Right ventricle myocardium inferior (tissue), 1 donor: Measurements from ENCODE around the gene ENTPD1. TPM values are rescaled to one million over a fixed set of nuclear protein-coding genes. Genes with fewer than 3 reads are reported as not detected.

ENCODE experiments used
- ATAC-seq: fragments of 200-7000 bp; cut with Tn5 transposase; one replicate; pipeline ENCODE4 v1.9.1; 2020; ENCODE audit warnings: mild to moderate bottlenecking, moderate library complexity
- DNase-seq: peaks from one replicate; pipeline ENCODE4 v3.0.0; 2021; ENCODE audit errors: missing footprints
- intact Hi-C: fragments of 100-400 bp; cut with DNase I; formaldehyde crosslinking; loops from one replicate; pipeline ENCODE4 v1.11.0; 2022
- total RNA-seq: library from RNA; stranded (reverse); fragmentation: NEBNext Ultra II Directional; extraction: Animal tissue kit (Norgen Biotek cat#: 25700); gene quantifications from one replicate; pipeline ENCODE4 v1.2.1, GENCODE V29; 2021
- donor health status: DM: no; HTN: yes; CAD: no; lungs with severe emphysema.

The ENTPD1 gene
- total RNA-seq, 1 donor from 2014 or later = 6.3 TPM

DNA sequence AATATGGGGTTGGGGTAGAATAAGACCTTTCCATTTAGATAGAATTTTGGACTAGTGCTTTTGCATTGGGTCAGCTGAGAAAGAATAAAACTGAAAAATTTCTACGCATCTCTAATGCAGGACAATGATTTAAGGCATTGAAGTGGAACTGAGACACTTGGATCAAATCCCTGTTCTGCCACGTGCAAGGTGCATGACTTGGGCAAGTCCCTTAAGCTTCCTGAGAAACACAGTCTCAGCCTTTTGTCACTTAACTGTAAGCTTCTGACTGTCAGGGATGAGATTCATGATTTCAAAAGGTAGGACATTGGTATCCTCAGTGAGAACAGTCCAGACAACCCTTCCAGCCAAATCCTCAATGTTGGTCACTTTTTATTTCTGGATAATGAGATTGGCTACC is 59.2 kb downstream of the ENTPD1 start:
- ATAC-seq (no peak), DNase-seq (no peak)
- intact Hi-C loops = no loop called here

DNA sequence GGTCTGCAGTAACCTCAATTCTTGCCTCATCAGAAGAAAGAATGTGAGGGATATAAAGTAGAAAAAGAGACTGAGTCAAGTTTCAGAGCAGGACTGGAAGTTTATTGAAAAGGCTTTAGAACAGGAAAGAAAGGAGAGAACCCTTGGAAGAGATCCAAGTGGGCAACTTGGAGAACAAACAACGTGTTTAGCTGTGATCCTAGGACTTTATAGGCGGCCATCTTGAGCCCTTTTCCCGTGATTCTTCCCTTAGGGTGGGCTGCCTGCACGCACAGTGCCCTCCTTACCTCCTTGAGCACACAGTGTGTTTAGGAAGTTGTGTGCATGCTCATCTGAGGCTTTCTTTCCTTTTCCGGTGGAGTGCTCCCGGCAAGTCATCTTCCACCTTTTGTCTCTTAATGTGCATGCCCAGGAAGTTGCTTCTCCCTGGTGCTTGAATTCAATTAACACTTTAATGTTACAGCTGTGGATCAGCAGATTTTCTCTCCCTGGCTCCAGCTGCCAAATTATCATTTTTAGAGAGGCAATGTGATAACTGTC is 59.8 kb downstream of the ENTPD1 start:
- no peak for ATAC-seq
- intact Hi-C loops = no loop called here
- DNase-seq = no peak

DNA sequence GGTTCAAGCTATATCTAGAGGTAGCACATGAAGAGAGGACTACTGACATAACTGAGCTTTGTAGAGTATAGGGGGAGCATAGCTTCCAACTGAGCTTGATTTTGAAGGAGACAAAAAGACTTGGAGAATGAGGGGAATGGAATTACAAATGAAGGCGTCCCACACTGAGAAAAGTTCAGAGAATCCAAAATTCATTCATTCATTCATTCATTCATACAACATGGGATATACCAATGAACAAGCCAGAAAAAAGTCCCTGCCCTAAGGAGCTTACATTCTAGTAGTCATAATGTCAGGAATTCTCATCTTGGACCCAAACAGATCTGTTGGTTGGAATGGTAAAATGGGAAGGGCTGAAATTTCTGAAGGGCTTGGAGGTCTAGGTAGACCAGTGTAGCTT is 62.0 kb downstream of the ENTPD1 start:
- intact Hi-C loops = no loop called here
- no peak for DNase-seq

DNA sequence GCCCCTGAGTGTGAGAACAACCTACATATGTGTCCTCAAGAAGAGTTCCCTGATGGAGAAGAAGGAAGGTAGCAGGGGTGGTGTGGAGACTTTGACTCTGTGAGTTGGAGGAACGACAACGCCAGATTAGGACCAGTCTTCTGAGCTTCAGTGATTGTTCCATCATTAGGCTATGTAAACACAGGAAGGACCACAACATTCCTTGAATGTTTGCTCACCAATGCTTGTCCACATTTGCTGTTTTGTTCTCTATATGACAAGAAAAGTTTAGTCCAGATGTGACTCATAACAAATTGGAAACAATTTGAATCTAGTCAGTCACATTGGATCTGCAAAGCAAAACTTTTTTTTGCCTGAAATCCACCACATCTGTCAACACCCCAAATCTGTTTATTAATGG is 62.7 kb downstream of the ENTPD1 start:
- intact Hi-C loops = no loop called here
- no peak for ATAC-seq
- DNase-seq = no peak

More for the DNA sequence above, 62.0 kb downstream of the ENTPD1 start:
- ATAC-seq = no peak

DNA sequence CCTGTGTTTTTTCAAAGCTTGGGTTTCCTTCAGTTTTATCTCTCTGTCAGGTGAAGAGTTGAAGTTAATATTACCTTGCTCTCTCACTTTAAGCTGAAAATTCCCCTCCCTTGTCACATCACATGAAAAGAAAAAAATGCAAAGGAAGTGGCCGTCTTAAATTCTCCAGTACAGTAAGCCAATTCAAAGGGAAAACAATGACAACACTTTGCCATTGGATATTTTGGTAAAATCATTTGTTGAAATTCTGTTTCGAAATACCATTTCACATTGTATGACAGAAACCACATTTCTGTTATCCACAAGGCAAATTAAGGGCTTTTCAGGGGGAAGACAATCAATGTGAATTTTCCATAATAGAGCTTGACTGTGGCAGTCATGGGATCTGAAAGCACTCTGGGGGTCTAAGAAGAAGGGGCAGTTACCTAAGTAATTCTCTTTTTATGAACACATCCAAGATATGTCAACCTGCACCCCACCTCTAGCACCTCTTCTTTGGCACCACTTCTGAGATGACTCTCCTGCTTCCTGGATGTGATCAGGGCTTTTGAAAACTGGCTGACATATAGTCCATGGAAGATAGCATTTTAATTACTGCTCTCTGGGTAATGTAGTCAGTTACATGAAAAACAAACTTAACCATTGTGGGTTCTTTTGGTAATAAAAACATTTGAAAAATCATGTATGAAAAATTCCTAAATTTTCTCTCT is 63.8 kb downstream of the ENTPD1 start:
- DNase-seq (no peak), ATAC-seq (no peak)
- intact Hi-C loops = no loop called here

DNA sequence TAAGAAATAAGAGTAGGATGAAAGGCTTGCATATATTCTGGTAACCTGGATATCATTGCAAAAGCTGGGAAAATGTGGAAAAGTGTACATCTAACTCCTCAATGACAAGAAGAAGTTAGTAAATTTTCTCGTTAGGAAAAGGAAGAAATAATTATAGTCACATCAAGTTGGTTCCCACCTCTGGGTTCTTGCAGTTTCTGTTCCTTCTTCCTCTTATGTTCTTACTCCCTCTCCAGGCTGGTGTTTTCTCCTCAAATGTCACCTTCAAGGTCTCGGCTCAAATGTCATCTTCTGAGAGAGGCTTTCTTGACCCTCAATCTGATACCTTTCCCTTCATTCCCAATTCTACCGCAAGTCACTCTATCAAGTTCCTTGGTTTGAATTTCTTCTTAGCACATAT is 64.4 kb downstream of the ENTPD1 start:
- DNase-seq = no peak
- ATAC-seq = no peak
- intact Hi-C loops = no loop called here

DNA sequence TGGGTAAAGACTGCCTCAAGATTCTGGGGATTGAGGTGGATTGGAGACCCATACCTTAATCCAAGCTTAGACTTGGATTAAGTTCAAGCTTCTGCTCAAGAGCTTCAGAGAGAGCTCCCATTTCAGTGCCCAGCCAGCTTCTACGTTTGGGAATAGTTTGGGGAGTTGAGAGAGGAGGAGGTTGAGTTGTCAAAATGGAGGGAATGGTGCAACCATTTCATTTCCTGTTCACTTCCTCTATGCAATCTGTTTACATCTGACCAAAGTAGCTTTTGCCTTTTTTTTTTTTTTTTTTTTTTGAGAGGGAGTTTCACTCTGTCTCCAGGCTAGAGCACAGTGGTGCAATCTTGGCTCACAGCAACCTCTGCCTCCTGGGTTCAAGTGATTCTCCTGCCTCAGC is 65.8 kb downstream of the ENTPD1 start:
- DNase-seq (no peak), ATAC-seq (no peak)
- intact Hi-C loops = no loop called here

DNA sequence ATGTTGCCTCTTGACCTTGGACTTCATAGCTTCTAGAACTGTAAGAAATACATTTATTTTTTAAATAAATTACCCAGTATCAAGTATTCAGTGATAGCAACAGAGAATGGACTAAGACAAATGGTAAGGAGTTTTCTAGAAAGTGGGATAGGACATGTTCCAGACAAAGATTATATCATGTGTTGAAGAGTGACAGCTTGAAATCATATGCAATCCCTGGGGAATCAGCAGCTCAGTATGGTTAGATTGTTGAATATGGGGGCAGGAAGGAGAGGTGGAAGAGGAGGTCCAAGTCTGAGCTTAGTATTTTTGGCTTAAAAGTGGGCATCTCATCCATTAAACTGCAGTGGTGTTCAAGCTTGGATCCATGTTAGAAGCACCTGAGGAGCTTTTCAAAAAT is 74.1 kb downstream of the ENTPD1 start:
- DNase-seq (no peak), ATAC-seq (no peak)
- intact Hi-C loops = no loop called here

DNA sequence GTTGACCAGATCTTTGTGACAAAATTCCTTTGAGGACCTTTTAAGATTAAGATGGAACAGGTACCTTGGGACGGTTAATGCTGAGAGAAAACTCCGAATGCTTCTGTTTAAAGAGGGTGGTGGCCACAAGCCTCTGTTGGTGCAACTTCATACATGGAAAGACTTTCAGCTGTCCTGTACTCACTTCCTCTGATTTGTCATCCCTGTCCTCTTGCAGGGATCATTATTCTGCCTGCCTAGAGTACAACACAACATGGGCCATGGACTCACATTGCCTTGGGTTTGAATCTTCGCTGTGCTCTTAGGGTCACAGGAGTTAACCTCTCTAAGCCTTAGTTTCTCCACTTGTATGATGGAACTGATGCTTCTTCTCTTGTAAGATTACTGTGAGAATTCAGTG is 75.1 kb downstream of the ENTPD1 start:
- ATAC-seq (no peak), DNase-seq (no peak)
- intact Hi-C loops = no loop called here

DNA sequence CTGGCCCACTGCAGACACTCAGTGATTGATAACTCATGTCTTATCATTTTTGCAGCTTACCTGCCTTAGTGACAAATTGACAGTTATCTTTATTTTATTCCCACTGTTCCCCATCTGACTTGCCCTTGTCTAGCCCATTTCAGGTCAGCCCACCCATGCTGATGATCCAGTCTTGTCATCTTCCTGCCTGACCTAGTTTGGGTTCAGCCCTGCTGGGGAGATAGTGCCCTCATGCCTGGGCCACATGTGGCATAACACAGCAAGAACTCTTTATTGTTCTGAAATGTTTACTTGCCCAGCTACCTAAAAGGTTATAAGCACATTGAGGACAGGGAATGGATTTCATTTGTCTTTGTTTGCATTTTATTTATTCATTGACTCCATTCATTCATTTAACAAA is 75.6 kb downstream of the ENTPD1 start:
- intact Hi-C loops = no loop called here
- ATAC-seq = no peak

DNA sequence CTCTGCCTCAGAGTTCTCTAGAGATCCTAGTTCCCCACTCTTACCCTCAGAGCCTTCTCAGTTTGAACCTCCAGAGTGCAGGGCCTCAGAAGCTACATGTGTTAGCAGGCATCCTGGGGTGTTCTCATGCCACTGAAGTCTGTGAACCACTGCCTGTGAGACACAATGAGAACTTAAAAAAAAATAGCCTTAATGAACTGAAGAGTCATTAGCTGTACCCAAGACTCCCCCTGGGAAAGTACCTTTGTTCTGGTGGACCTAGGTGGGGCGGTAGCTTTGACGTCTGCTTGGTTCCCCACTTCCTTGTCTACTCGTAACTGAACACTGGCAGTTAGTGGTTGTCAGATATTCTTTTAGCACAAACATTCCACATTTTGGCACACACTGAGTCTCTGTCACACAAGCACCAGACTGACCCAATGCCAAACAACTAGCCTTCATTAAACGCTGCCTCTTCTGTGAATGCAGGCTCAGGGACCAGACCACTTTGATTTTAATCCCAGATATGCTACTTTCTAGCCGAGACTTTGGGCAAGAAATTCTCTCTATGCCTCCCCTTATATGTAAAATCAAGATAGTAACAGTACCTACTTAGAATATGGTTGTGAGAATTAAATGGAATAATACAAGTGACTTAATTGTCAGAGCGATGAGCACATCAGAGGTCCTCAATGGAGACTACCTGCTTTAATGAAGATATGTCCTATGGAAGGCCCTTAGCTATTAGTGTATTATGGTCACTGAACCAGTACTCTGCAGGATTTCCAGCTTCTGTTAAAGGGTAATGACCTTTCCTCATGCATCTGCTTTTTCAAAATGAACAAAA is 76.5 kb downstream of the ENTPD1 start:
- ATAC-seq = no peak
- intact Hi-C loops = no loop called here
- DNase-seq = no peak

More for the DNA sequence above, 75.6 kb downstream of the ENTPD1 start:
- no peak for DNase-seq

DNA sequence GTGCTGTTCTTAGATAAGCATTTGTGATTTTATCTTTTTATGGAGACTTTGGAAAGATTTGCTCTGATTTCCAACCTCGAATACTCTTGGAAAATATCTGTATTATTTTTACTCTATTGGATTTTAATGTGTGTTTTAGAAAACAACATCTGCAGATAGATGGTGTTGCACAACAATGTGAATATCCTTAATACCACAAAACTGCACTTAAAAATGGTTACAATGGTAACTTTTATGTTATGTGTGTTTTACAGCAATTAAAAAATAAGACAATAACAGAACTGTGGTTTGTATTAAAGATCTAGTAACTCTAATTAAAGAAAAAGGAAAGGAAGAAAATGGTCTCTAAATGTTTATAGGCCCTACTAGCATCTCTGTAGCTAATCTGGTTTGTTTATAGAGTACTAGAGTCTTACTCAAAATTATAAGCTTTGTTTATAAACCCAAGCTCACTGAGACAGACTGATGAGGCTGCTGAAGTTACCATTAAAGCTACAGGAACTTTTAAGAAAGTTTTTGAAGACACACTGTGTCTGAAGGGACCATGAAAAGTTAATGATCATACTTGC is 77.2 kb downstream of the ENTPD1 start:
- ATAC-seq = no peak
- no peak for DNase-seq
- intact Hi-C loops = no loop called here

DNA sequence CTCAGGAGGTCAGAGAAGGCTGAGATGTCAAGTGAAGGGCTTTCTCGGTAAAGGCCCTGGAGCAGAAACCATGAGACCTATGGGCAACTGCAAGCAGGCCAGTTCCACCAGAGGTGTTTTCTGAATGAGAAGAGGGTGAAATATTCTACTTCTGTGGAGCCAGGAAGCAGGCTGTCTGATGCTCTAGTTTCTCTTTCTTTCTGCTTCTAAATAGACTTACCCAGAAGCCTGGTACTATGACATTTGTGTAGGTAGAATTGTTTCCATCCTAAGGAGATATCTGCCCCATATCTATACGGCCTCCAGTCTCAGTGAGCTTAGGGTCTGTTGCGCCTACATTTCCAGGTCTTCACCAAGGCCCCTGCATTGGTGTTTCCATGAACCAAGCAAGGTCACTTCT is 78.4 kb downstream of the ENTPD1 start:
- DNase-seq (no peak), ATAC-seq (no peak)
- intact Hi-C loops = no loop called here

DNA sequence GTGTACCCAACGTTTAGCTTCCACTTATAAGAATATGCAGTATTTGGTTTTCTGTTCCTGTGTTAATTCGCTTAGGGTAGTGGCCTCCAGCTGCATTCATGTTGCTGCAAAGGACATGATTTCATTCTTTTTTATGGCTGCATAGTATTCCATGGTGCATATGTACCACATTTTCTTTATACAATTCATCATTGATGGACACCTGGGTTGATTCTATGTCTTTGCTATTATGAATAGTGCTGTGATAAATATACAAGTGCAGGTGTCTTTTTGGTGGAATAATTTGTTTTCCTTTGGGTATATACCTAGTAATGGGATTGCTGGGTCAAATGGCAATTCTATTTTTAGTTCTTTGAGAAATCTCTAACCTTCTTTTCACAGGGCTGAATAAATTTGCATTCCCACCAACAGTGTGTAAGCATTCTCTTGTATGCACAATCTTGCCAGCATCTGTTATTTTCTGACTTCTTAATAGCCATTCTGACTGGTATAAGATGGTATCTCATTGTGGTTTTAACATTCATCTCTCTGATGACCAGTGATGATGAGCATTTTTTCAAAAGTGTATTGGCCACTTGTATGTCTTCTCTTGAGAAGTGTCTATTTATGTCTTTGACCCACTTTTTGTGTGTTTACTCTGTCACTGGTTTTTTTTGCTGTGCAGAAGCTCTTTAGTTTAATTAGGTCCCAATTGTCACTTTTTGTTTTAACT is 79.3 kb downstream of the ENTPD1 start:
- DNase-seq = no peak
- intact Hi-C loops = no loop called here
- no peak for ATAC-seq

DNA sequence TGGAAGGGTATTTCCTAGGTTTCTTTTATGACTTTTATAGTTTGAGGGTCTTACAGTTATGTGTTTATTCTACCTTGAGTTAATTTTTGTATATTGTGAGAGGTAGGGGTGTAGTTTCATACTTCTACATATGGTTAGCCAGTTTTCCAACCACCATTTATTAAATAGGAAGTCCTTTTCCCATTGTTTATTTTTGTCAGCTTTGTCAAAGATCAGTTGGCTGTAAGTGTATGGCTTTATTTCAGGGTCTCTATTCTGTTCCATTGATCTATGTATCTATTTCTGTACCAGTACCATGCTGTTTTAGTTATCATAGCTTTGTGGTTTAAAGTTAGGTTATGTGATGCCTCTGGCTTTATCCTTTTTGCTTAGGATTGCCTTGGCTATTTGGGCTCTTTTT is 79.9 kb downstream of the ENTPD1 start:
- DNase-seq (no peak), ATAC-seq (no peak)
- intact Hi-C loops = no loop called here

DNA sequence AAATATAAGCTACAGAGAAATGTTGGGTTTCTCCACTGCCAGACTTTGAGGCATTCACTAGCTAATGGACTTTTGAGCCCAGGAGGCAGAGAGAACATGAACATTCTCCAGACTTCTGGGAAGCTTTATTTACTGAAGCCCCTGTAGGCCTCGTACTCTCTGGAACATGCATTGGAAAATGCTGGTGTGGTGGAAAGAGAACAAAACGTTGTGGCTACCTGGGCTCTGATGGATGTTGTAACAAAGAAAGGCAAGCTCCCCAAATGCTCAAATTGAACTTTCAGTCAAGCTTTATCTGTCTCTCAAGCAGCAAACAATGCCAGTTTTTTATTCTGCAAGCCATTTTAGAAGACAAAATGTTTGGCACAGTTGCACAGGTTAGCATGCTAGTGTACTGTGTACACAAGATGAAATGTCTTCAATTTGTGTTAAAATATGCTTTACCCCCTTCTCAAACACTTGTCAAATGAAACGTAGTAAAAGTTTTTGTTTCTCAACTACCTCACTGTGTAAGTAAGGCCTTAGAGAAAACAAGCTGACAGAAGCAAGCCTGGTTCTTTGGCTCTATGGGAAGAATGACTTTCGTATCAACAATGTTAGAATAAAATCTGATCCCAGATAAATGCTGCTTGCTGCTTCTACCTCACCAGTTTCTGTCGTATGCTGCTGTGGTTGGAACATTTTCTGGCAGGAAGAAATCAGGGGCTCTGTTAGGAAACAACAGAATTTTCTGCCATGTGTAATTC is 80.8 kb downstream of the ENTPD1 start:
- ATAC-seq = no peak
- intact Hi-C loops = no loop called here
- DNase-seq = no peak

DNA sequence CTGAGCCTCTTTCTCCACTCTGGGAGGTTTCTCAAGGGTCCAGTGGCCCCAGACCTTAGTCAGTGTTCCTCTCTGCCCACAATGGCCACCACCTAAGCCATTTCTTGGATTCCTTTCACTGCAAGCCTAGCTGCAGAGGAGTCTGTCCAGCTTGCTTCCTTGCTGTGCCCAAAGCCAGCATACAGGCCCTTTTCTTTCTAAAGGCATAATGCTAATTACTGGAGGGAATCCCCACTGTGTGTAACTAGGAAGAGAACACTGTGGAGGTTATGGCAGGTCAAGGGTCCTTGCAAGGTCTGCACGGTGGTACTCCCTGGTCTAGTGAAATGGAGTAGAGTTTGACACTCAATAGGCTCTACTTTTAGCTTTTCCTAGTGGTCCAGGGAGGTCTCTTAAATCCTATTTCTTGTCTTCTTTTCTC is 81.4 kb downstream of the ENTPD1 start:
- ATAC-seq = no peak
- DNase-seq = no peak
- intact Hi-C loops = no loop called here

DNA sequence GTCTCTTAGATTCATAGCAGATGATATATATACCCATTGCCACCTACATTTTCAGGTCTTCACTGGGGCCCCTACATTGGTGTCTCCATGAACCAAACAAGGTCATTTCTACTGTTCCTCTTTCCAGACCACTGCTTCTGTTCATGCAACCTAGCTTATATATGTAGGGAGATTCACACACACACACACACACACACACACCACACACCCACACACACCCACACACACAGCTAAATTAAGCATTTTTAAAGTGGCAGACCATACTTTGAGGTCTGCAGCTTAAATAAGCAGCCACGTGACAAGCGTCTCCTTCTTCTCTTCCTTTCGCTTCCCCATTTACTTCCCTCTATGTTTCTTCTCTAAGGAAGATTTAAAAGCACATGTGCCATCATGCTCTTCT is 81.8 kb downstream of the ENTPD1 start:
- DNase-seq = no peak
- ATAC-seq = peak; percentile 42
- intact Hi-C loops = no loop called here

DNA sequence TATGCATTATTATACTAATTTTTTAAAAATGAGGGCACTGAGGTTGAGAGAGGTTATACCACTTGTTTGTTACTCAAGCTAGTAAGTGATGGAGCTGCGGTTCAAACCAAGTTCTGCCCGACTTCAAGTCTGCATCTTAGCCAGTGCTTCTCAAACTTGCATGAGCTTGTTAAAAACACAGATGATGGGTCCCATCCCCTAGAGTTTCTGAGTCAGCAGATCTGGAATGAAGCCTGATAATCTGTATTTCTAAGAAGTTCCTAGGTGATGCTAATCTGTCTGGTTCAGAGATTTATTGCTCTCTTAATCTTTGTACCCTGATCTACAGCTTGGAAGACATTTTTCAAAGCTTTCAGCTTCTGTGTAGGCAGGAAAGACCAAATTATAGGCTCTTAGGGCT is 84.2 kb downstream of the ENTPD1 start:
- intact Hi-C loops = loop anchor here (5.0 kb wide), 2 partner anchors 48 to 98 kb away; no protein-coding TSS in a partner anchor
- ATAC-seq = no peak
- no peak for DNase-seq
